ENCODE measurements around the gene RAPGEF6. TPM values are rescaled to one million over a fixed set of nuclear protein-coding genes. Genes with fewer than 3 reads are reported as not detected.

Gene RAPGEF6
- total and polyA plus RNA-seq, 2 of the 4 experiments (the other 2 are of a cell fraction) = 5.8 to 18.8 TPM

DNA sequence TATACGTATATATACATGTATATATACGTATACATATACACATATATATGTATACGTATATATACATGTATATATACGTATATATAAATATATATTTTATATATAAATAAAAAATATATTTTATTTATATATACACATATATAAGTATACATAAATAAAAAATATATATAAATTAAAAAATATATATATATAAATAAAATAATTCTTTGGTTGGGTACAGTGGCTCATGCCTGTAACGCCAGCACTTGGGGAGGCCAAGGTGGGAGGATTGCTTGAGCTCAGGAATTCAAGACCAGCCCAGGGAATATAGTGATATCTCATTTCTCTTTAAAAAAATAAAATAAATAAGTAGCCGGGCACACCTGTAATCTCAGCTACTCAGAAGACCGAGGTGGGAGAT is 216.2 kb downstream of the RAPGEF6 start:
- ChIA-PET CTCF (interaction anchor here (0.6 kb wide), 1 partner anchor 150 kb away, joined by 4 read pairs; no protein-coding TSS in a partner anchor), POLR2A (ENCODE audit: unreplicated experiment) (no interaction called here)
- Histone ChIP-seq H3K27ac (ENCODE audit: insufficient read depth, low read length) (no peak overlapping the region), H2BK5ac (ENCODE audit: low read depth, low read length, poor library complexity, severe bottlenecking) (no peak overlapping the region), H4K8ac (ENCODE audit: low read depth in 2 of 2, low read length in 2 of 2) (no peak overlapping the region), H3K27me3 (ENCODE audit: control insufficient read depth, insufficient read depth, low read length) (no peaks in the 10 kb centered on the region), H3K9me3 (ENCODE audit: control insufficient read depth, insufficient read depth, low read length) (no peaks in the 10 kb centered on the region), H3K4ac (ENCODE audit: low read depth, low read length) (no peak overlapping the region), H2AK9ac (replicated peaks; ENCODE audit: low read depth, low read length, poor library complexity) (no peak overlapping the region), H3K9me1 (ENCODE audit: insufficient read depth, low read length) (no peaks in the 10 kb centered on the region), H4K91ac (ENCODE audit: insufficient read depth, low read depth, low read length) (no peak overlapping the region), H3K23ac (ENCODE audit: low read depth, low read length) (no peak overlapping the region), H3K79me1 (ENCODE audit: low read depth in 1 of 2, low read length in 2 of 2) (no peaks in the 10 kb centered on the region), H2BK120ac (ENCODE audit: low read depth, low read length) (no peak overlapping the region), H3K9ac (ENCODE audit: low read depth, low read length) (no peak overlapping the region), H3K4me2 (ENCODE audit: low read depth, low read length) (no peak overlapping the region), H3K4me3 (ENCODE audit: insufficient read depth, low read depth, low read length) (no peak overlapping the region), H4K5ac (ENCODE audit: low read depth, low read length) (no peak overlapping the region), H2BK20ac (ENCODE audit: low read depth, low read length) (no peak overlapping the region), H4K20me1 (ENCODE audit: insufficient read depth, low read length) (no peaks in the 10 kb centered on the region), H3K14ac (replicated peaks; ENCODE audit: low read depth, low read length) (no peak overlapping the region), H3K56ac (ENCODE audit: extremely low read depth, insufficient read depth, low read length) (no peak overlapping the region), H3K36me3 (ENCODE audit: control insufficient read depth, insufficient read depth, low read length) (0 out of 2 replicates have a peak, but pooled peaks cover 2% of the 10 kb centered on the region), H3K4me1 (ENCODE audit: control insufficient read depth, insufficient read depth, low read length) (no peaks in the 10 kb centered on the region), H3K18ac (ENCODE audit: low read depth, low read length) (no peak overlapping the region), H2AFZ (replicated peaks; ENCODE audit: low read length, poor library complexity) (no peak overlapping the region), H2AK5ac (ENCODE audit: low read depth, low read length) (no peak overlapping the region), H2BK15ac (ENCODE audit: low read depth, low read length) (no peak overlapping the region)
- no peak for TF ChIP-seq MXI1 (IDR thresholded peaks at IDR 0.05; ENCODE audit: borderline replicate concordance, low read depth, low read length)
- TF ChIP-seq BHLHE40 (IDR thresholded peaks at IDR 0.05; ENCODE audit: low read depth, low read length) = no peak
- intact Hi-C loops (cut with micrococcal nuclease) (loop anchor here (1.0 to 5.0 kb wide), 2 partner anchors 309 to 1307 kb away; no protein-coding TSS in a partner anchor), in situ Hi-C loops (cut with MboI; ENCODE audit: low sequenced_read_pairs) (loop anchor here (25.0 kb wide), 3 partner anchors 532 to 1507 kb away; partner anchors contain the start of gene CHSY3), dilution Hi-C loops (cut with HindIII; ENCODE audit: low sequenced_read_pairs, unreplicated experiment) (no loop called here)
- WGBS, 2 experiments (ENCODE audit: extremely low coverage in 2 of 2, insufficient read length in 1 of 2) = no CpG with 5 or more reads among the region's 7 CpGs
- no TSS peak for BruUV-seq (replicated peaks)
- no peak for ATAC-seq (ENCODE audit: low read depth)
- DNase-seq = no peak

All from IMR-90 (cell line).